RWPE2 (cell line): Measurements from ENCODE around the gene EGFL7.

Source experiments
- ATAC-seq: fragments of 200-7000 bp; cut with Tn5 transposase; 3 replicates; pipeline ENCODE4 v1.9.1; 2021; ENCODE audit warnings: low read depth
- DNase-seq: peaks from one replicate; pipeline ENCODE4 v3.0.0-alpha.2; 2020; ENCODE audit warnings: low spot score
- H3K27ac ChIP-seq: fragments of 450-650 bp; 2 replicates; pipeline ENCODE4 v1.5.1; 2017; ENCODE audit warnings: mild to moderate bottlenecking; ENCODE audit not compliant: poor library complexity, severe bottlenecking
- H3K27me3 ChIP-seq: fragments of 250-450 bp; sonication (Bioruptor Pico); 2 replicates; pipeline ENCODE4 v1.5.1; 2021; ENCODE audit warnings: mild to moderate bottlenecking, moderate library complexity; ENCODE audit not compliant: insufficient read depth, poor library complexity, severe bottlenecking
- H3K36me3 ChIP-seq: fragments of 250-450 bp; sonication (Bioruptor Pico); 2 replicates; pipeline ENCODE4 v1.5.1; 2020; ENCODE audit warnings: low read depth, mild to moderate bottlenecking, moderate library complexity
- H3K4me1 ChIP-seq: fragments of 250-450 bp; sonication (Bioruptor Pico); 2 replicates; pipeline ENCODE4 v1.5.1; 2021; ENCODE audit warnings: mild to moderate bottlenecking, moderate library complexity; ENCODE audit not compliant: insufficient read depth, poor library complexity, severe bottlenecking
- H3K4me3 ChIP-seq: fragments of 250-450 bp; sonication (Bioruptor Pico); 2 replicates; pipeline ENCODE4 v1.5.1; 2021; ENCODE audit warnings: mild to moderate bottlenecking, moderate library complexity; ENCODE audit not compliant: severe bottlenecking
- H3K9me3 ChIP-seq: fragments of 250-450 bp; sonication (Bioruptor Pico); 2 replicates; pipeline ENCODE4 v1.5.1; 2021; ENCODE audit warnings: mild to moderate bottlenecking, moderate library complexity; ENCODE audit not compliant: severe bottlenecking
- TF ChIP-seq, protein P1 (sequence below): fragments of 450-650 bp; IDR thresholded peaks from one replicate; pipeline ENCODE4 v1.5.1; 2017; ENCODE audit warnings: mild to moderate bottlenecking, moderate library complexity; ENCODE audit not compliant: poor library complexity, severe bottlenecking

The EGFL7 gene

DNA sequence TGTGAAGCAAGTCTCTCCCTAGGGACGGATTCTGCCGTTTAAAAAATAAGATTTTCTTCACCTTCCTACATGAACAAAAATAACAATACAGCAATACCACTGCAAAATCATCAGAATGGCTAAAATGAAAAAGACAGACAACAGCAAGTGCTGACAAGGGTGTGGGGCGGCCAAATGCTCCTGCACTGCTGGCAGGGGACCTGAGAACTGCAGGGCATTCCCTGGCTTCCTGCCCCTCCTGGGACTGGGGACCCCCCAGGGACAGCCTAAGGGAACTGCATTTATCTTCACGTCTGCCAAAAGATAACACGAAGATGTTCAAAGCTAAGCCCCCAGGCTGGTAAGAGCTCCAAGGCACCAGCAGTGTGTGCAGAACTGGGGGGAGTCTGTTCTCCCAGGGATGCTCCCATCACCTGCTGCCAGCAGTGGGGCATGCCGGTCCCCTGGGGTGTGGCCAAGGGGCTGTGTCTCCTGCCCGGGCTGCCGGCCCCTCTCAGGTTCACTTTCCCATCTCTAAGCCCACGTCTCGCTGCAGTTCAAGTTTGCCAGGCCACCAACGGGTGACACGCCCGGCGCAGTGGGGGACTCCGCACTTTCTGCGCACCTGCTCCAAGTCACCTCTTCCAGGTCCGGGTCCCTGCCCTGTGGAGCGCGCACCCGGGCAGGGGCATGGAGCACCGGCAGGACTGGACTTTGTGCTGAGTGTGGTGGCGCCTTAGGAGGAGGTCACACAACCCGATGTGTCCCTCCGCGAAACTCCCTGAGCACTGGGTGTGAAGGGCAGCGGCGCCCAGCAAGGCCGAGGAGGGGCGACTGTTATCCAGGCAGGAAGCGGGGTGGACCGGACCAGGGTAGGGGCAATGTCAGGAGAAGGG lies 4.5 kb upstream of the EGFL7 start:
- no peaks in the 10 kb centered on the region for H3K27me3 ChIP-seq
- H3K4me1 ChIP-seq: peaks cover 8% of the 10 kb centered on the region
- no peak overlapping the region for H3K4me3 ChIP-seq
- no peak overlapping the region for H3K27ac ChIP-seq
- no peaks in the 10 kb centered on the region for H3K36me3 ChIP-seq
- TF ChIP-seq, protein P1, sequence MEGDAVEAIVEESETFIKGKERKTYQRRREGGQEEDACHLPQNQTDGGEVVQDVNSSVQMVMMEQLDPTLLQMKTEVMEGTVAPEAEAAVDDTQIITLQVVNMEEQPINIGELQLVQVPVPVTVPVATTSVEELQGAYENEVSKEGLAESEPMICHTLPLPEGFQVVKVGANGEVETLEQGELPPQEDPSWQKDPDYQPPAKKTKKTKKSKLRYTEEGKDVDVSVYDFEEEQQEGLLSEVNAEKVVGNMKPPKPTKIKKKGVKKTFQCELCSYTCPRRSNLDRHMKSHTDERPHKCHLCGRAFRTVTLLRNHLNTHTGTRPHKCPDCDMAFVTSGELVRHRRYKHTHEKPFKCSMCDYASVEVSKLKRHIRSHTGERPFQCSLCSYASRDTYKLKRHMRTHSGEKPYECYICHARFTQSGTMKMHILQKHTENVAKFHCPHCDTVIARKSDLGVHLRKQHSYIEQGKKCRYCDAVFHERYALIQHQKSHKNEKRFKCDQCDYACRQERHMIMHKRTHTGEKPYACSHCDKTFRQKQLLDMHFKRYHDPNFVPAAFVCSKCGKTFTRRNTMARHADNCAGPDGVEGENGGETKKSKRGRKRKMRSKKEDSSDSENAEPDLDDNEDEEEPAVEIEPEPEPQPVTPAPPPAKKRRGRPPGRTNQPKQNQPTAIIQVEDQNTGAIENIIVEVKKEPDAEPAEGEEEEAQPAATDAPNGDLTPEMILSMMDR: no peak
- ATAC-seq (no peak), DNase-seq (no peak)
- H3K9me3 ChIP-seq: no peaks in the 10 kb centered on the region

DNA sequence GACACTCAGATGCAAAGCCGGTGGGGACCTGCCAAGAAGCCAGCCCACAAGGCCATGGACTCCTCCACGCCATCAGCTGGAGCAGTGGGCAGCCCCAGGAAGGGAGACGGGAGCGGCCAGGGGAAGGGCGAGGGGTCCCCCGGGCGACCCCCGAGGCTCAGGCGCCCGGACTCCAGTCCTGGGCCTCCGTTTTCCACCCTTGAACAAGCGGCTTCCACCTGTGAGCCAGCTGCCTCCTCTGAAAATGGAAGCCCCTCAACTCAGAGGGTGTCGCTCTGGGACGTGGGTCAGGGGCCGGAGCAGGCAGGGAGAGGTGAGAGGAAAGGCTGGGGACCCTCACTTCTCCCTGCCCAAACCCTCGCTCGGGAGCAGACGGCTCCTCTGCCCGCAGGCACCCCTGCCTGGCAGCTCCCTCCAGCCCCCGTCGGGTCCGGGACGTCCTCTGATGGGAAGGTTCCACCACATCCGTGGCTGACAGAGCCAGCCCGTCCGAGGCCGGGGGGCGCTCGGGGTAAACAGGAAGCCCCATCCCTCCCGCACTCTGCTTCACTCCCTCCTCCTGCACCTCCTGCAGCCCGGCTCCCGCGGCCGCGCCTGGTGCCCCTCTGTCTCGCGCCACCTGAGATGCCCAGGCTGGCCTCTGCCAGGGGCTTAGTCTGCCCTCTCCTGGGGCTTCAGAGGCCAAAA lies 3.7 kb upstream of the EGFL7 start:
- Histone ChIP-seq H3K4me3 (no peak overlapping the region), H3K36me3 (no peaks in the 10 kb centered on the region), H3K27ac (no peak overlapping the region), H3K9me3 (no peaks in the 10 kb centered on the region), H3K27me3 (no peaks in the 10 kb centered on the region), H3K4me1 (peaks cover 8% of the 10 kb centered on the region)
- TF ChIP-seq, protein P1: no peak
- ATAC-seq (no peak), DNase-seq (no peak)

DNA sequence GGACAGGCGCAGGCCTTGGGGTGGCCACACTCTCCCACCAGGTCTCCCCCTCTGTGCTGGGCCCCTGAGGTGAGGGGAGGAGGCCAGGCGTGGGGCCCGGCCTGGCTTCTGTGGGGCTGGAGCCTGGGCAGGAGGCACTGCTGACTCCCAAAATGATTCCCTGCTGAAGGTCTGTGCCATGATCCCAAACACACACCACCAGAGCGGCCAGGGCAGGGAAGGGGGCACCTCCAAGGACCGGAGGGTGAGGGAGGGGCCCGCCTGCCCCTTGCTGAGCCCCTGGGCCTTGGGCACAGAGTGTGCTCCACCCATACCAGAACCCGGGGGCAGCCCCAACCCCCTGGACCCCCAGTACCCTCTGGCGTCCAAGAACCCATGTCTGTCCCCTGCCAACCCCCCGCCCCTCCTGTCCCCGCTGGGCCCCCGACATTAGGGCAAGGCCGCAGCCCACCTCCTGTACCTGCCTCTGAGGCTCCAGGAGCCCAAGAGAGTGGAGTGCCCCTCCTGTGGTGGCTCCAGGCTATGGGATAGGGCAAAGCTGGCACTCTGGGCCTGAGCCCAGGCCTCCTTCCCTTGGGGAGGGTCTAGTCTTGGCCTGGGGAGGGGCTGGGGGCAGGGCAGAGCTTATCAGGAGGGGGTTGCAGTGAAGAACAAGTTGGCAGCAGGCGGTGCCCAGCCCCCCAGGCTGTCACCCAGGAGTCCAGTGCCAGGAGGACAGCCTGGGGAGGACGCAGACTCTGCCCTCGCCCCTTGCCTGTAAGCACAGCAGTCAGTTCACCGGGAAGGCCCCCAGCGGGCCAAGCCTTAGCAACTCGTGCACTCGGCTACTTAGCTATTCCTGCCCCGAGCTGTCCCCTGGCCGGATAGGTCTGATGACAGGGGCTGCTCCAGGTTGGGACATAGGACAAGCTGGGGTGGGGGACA lies 2.6 kb upstream of the EGFL7 start:
- Histone ChIP-seq H3K27ac (no peak overlapping the region), H3K36me3 (no peaks in the 10 kb centered on the region), H3K9me3 (no peaks in the 10 kb centered on the region), H3K4me1 (peaks cover 8% of the 10 kb centered on the region), H3K27me3 (no peaks in the 10 kb centered on the region), H3K4me3 (no peak overlapping the region)
- TF ChIP-seq, protein P1: no peak
- DNase-seq (no peak), ATAC-seq (no peak)

DNA sequence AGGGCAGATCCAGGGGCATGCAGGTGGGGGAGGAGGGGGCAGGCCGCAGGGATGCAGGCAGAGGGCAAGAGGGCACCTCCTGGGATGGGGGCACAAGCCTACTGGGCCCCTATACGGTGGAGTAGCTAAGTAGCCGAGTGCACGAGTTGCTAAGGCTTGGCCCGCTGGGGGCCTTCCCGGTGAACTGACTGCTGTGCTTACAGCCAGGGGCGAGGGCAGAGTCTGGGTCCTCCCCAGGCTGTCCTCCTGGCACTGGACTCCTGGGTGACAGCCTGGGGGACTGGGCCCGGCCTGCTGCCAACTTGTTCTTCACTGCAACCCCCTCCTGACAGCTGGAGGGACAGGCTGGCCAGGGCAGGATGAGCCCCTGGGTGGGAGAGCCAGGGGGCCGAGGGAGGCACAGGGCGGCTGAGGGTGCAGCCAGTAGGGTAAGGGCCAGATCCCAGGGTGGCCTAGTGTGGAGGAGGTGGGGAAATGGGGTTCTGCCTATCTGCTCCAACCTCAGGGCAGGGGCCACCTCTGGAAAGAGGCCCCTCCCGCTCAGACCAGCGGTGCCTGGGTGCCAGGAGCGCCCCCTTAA lies 1.7 kb upstream of the EGFL7 start:
- Histone ChIP-seq H3K4me1 (peaks cover 2% of the 10 kb centered on the region), H3K27me3 (no peaks in the 10 kb centered on the region), H3K36me3 (no peaks in the 10 kb centered on the region), H3K27ac (no peak overlapping the region), H3K9me3 (no peaks in the 10 kb centered on the region), H3K4me3 (no peak overlapping the region)
- ATAC-seq: no peak
- TF ChIP-seq, protein P1: no peak
- DNase-seq: no peak
